H1 (cell line): ENCODE measurements around the gene ABLIM1. TPM values are rescaled to one million over a fixed set of nuclear protein-coding genes. Genes with fewer than 3 reads are reported as not detected.

Experiments
- CTCF ChIA-PET: fragments of 300-600 bp; sonication (Branson Sonifier 250); formaldehyde crosslinking; loops from one replicate; lab custom pipeline; 2021; ENCODE audit not compliant: partially characterized antibody; lab: Charles Lee
- POLR2A ChIA-PET: fragments of 300-600 bp; sonication (Branson Sonifier 250); formaldehyde crosslinking; loops from one replicate; lab custom pipeline; 2021; ENCODE audit warnings: inconsistent platforms; ENCODE audit not compliant: partially characterized antibody; lab: Charles Lee
- DNase-seq, 2 experiments: peaks; one replicate each; pipeline versions ENCODE4 v3.0.0 to v3.0.0-alpha.2; 2010 to 2022; ENCODE audit warnings: low spot score in 2 of 2, low read depth in 1 of 2, mixed read lengths in 1 of 2
- FAIRE-seq: peaks from 2 replicates; lab custom pipeline; 2011; peaks lifted over from hg19 to GRCh38; lab: Jason Lieb, UNC
- H2AFZ ChIP-seq: 2 replicates; pipeline ENCODE4 v1.8.1; 2012; ENCODE audit warnings: low read length, inconsistent platforms
- H2AK5ac ChIP-seq: 2 replicates; pipeline ENCODE4 v1.6.1; 2013; ENCODE audit warnings: low read depth, low read length
- H2BK120ac ChIP-seq: replicated peaks from 2 replicates; pipeline ENCODE3; 2013; ENCODE audit warnings: low read depth, low read length, inconsistent platforms
- H2BK12ac ChIP-seq: 2 replicates; pipeline ENCODE4 v1.6.1; 2013; ENCODE audit warnings: low read depth, low read length
- H2BK15ac ChIP-seq: 2 replicates; pipeline ENCODE4 v1.6.1; 2013; ENCODE audit warnings: low read length
- H2BK20ac ChIP-seq: 2 replicates; pipeline ENCODE4 v1.6.1; 2013; ENCODE audit warnings: low read length
- H2BK5ac ChIP-seq: 2 replicates; pipeline ENCODE4 v1.6.1; 2013; ENCODE audit warnings: low read depth, low read length
- H3K14ac ChIP-seq: 2 replicates; pipeline ENCODE4 v1.6.1; 2013; ENCODE audit warnings: inconsistent platforms; ENCODE audit not compliant: insufficient read length
- H3K18ac ChIP-seq: 2 replicates; pipeline ENCODE4 v1.6.1; 2013; ENCODE audit warnings: low read length; ENCODE audit errors: extremely low read depth
- H3K23ac ChIP-seq: 2 replicates; pipeline ENCODE4 v1.6.1; 2013; ENCODE audit warnings: inconsistent platforms; ENCODE audit not compliant: insufficient read length
- H3K23me2 ChIP-seq: 2 replicates; pipeline ENCODE4 v1.6.1; 2013; ENCODE audit warnings: low read depth, low read length
- H3K27ac ChIP-seq: 2 replicates; pipeline ENCODE4 v1.6.1; 2011; ENCODE audit warnings: low read depth, low read length, inconsistent platforms
- H3K27me3 ChIP-seq, 4 experiments: replicated peaks in 1 of 4; 1 replicate in 1 of 4; 2 replicates in 3 of 4; pipeline versions ENCODE4 v1.6.1 to v1.8.1; 2011 to 2013; ENCODE audit warnings: low read length in 3 of 4, mild to moderate bottlenecking in 3 of 4, inconsistent platforms in 2 of 4, mixed read lengths in 2 of 4, moderate library complexity in 1 of 4; ENCODE audit not compliant: control insufficient read depth in 3 of 4, insufficient read depth in 3 of 4; ENCODE audit errors: extremely low read depth in 1 of 4
- H3K36me3 ChIP-seq, 4 experiments: 2 replicates each; pipeline versions ENCODE4 v1.6.1 to v1.8.1; 2011 to 2013; ENCODE audit warnings: mild to moderate bottlenecking in 4 of 4, low read length in 3 of 4, moderate library complexity in 2 of 4, control low read depth in 1 of 4, inconsistent platforms in 1 of 4; ENCODE audit not compliant: insufficient read depth in 4 of 4, control insufficient read depth in 2 of 4
- H3K4ac ChIP-seq: replicated peaks from 2 replicates; pipeline ENCODE3; 2013; ENCODE audit warnings: low read length, low read depth, mixed read lengths, inconsistent platforms; ENCODE audit not compliant: insufficient read length
- H3K4me1 ChIP-seq, 4 experiments: replicated peaks in 1 of 4; 1 replicate in 1 of 4; 2 replicates in 3 of 4; pipeline versions ENCODE4 v1.6.1 to v1.8.1; 2011 to 2013; ENCODE audit warnings: low read length in 3 of 4, inconsistent platforms in 2 of 4, mixed read lengths in 1 of 4; ENCODE audit not compliant: insufficient read depth in 4 of 4, control insufficient read depth in 3 of 4
- H3K4me2 ChIP-seq, 2 experiments: 2 replicates each; pipeline versions ENCODE4 v1.6.1 to v1.8.1; 2011 to 2013; ENCODE audit warnings: low read depth in 2 of 2, low read length in 2 of 2, control low read depth in 1 of 2, inconsistent platforms in 1 of 2, mild to moderate bottlenecking in 1 of 2; ENCODE audit not compliant: insufficient read depth in 1 of 2
- H3K4me3 ChIP-seq, 4 experiments: fragments of 200-600, 300-600 bp in 1 of 4; sonication (generic), shearing (Covaris generic), sonication (Bioruptor Twin) in 1 of 4; 2 replicates each; pipeline versions ENCODE4 v1.5.1 to v1.8.1; 2011 to 2016; ENCODE audit warnings: low read length in 4 of 4, low read depth in 3 of 4, control low read depth in 2 of 4, inconsistent platforms in 2 of 4, mild to moderate bottlenecking in 2 of 4, mixed read lengths in 1 of 4, moderate library complexity in 1 of 4; ENCODE audit not compliant: insufficient read depth in 2 of 4; ENCODE audit errors: extremely low read depth in 1 of 4
- H3K56ac ChIP-seq: replicated peaks from 2 replicates; pipeline ENCODE3; 2013; ENCODE audit warnings: low read depth, mild to moderate bottlenecking, mixed read lengths, low read length, inconsistent platforms; ENCODE audit not compliant: insufficient read length
- H3K79me1 ChIP-seq: 2 replicates; pipeline ENCODE4 v1.6.1; 2013; ENCODE audit warnings: low read depth, low read length, control low read depth
- H3K79me2 ChIP-seq, 2 experiments: 2 replicates each; pipeline versions ENCODE4 v1.6.1 to v1.8.1; 2012 to 2013; ENCODE audit warnings: low read length in 2 of 2, mild to moderate bottlenecking in 2 of 2, inconsistent platforms in 1 of 2; ENCODE audit not compliant: insufficient read depth in 2 of 2, control insufficient read depth in 1 of 2
- H3K9ac ChIP-seq, 4 experiments: replicated peaks in 1 of 4; 1 replicate in 1 of 4; 2 replicates in 3 of 4; pipeline versions ENCODE4 v1.6.1 to v1.8.1; 2011 to 2013; ENCODE audit warnings: low read depth in 3 of 4, low read length in 3 of 4, control low read depth in 2 of 4, mild to moderate bottlenecking in 2 of 4, moderate library complexity in 2 of 4, inconsistent platforms in 1 of 4; ENCODE audit errors: extremely low read depth in 1 of 4
- H3K9me3 ChIP-seq, 2 experiments: 2 replicates each; pipeline versions ENCODE4 v1.6.1 to v1.8.1; 2012 to 2013; ENCODE audit warnings: mild to moderate bottlenecking in 2 of 2, moderate library complexity in 2 of 2, control low read depth in 1 of 2, inconsistent platforms in 1 of 2, low read depth in 1 of 2, low read length in 1 of 2, mixed read lengths in 1 of 2; ENCODE audit not compliant: insufficient read depth in 2 of 2
- H4K20me1 ChIP-seq, 2 experiments: replicated peaks in 1 of 2; 2 replicates each; pipeline versions ENCODE3 to v1.8.1; 2011 to 2013; ENCODE audit warnings: inconsistent platforms in 2 of 2, low read length in 2 of 2, mild to moderate bottlenecking in 1 of 2; ENCODE audit not compliant: insufficient read depth in 2 of 2, control insufficient read depth in 1 of 2
- H4K5ac ChIP-seq: 2 replicates; pipeline ENCODE4 v1.6.1; 2013; ENCODE audit warnings: low read length, low read depth, mixed read lengths, inconsistent platforms; ENCODE audit not compliant: insufficient read length
- H4K8ac ChIP-seq: 2 replicates; pipeline ENCODE4 v1.8.0; 2013; ENCODE audit warnings: mild to moderate bottlenecking, moderate library complexity, low read length, inconsistent platforms; ENCODE audit not compliant: insufficient read depth; ENCODE audit errors: extremely low read depth
- H4K91ac ChIP-seq: replicated peaks from 2 replicates; pipeline ENCODE3; 2013; ENCODE audit warnings: low read length, mixed read lengths, inconsistent platforms; ENCODE audit not compliant: insufficient read length
- ATF2 ChIP-seq: IDR thresholded peaks from 2 replicates; pipeline ENCODE4 v1.6.1; 2012; ENCODE audit warnings: low read length, inconsistent platforms
- CEBPB ChIP-seq: IDR thresholded peaks from 2 replicates; pipeline ENCODE4 v1.6.1; 2012; ENCODE audit warnings: low read depth, low read length
- CHD2 ChIP-seq: IDR thresholded peaks from 2 replicates; pipeline ENCODE4 v1.6.1; 2012; ENCODE audit warnings: low read length, improper control_type of control experiment
- E2F6 ChIP-seq: IDR thresholded peaks from 2 replicates; pipeline ENCODE4 v1.6.1; 2012; ENCODE audit warnings: inconsistent platforms
- JUND ChIP-seq: IDR thresholded peaks from 2 replicates; pipeline ENCODE4 v1.6.1; 2011; ENCODE audit warnings: mild to moderate bottlenecking, improper control_type of control experiment, low read length
- KDM5A ChIP-seq: fragments of 200-600 bp; IDR thresholded peaks from 2 replicates; pipeline ENCODE4 v1.7.1; 2012; ENCODE audit warnings: mild to moderate bottlenecking, low read length, inconsistent platforms, mixed read lengths
- RAD21 ChIP-seq, 2 experiments: IDR thresholded peaks in 1 of 2; conservative IDR thresholded peaks in 1 of 2; 2 replicates each; pipeline ENCODE4 v1.6.1; 2011; ENCODE audit warnings: low read depth in 2 of 2, low read length in 2 of 2, improper control_type of control experiment in 1 of 2, inconsistent platforms in 1 of 2, mild to moderate bottlenecking in 1 of 2, moderate library complexity in 1 of 2
- RBBP5 ChIP-seq: IDR thresholded peaks from 2 replicates; pipeline ENCODE4 v1.7.1; 2012; ENCODE audit warnings: low read depth, mild to moderate bottlenecking, inconsistent platforms, low read length, moderate library complexity, borderline replicate concordance
- RNF2 ChIP-seq: fragments of 200-900, 300-1000 bp; sonication (generic); IDR thresholded peaks from 2 replicates; pipeline ENCODE4 v1.7.1; 2016; ENCODE audit warnings: borderline replicate concordance, low read depth, mild to moderate bottlenecking, antibody characterized with exemption, low read length; ENCODE audit not compliant: poor library complexity, severe bottlenecking; ENCODE audit errors: missing control alignments
- SIRT6 ChIP-seq: IDR thresholded peaks from one replicate; pipeline ENCODE4 v1.7.1; 2012; ENCODE audit warnings: low read length, inconsistent platforms
- SP1 ChIP-seq: IDR thresholded peaks from 2 replicates; pipeline ENCODE4 v1.6.1; 2011; ENCODE audit warnings: low read depth, low read length
- TEAD4 ChIP-seq: IDR thresholded peaks from 2 replicates; pipeline ENCODE4 v1.6.1; 2012; ENCODE audit warnings: low read depth, low read length, inconsistent platforms, mixed read lengths
- WGBS, 2 experiments: shearing (Covaris generic) in 1 of 2; methylation state at CpG; one replicate each; pipeline versions ENCODE4 v1.1.6 to v1.1.7; 2013 to 2015; ENCODE audit warnings: low lambda C conversion rate in 2 of 2, mixed read lengths in 2 of 2, inconsistent platforms in 1 of 2, low coverage in 1 of 2, missing lambda C conversion rate in 1 of 2; ENCODE audit not compliant: insufficient replicate concordance in 2 of 2, insufficient coverage in 1 of 2, insufficient read length in 1 of 2; ENCODE audit errors: extremely low coverage in 1 of 2, missing lambda C conversion rate in 1 of 2; 5-methylcytosine and 5-hydroxymethylcytosine counted together
- polyA plus RNA-seq, 7 experiments: library from polyadenylated mRNA; depleted of rRNA in 3 of 7; stranded (reverse) in 5 of 7; unstranded in 2 of 7; fragments of >200 nt in 5 of 7; fragments of 200-250 nt in 2 of 7; gene quantifications; 1 replicate in 5 of 7; 2 replicates in 1 of 7; 4 replicates in 1 of 7; pipeline versions ENCODE4 v1.2.1 to v1.2.3, GENCODE V29; 2011 to 2013; ENCODE audit warnings: missing spikeins in 2 of 7, mixed read lengths in 2 of 7
- total RNA-seq: library from RNA; stranded (reverse); fragmentation: NEBNext Ultra II Directional; extraction: Animal tissue kit (Norgen Biotek cat#: 25700); gene quantifications from 2 replicates; pipeline ENCODE4 v1.2.1, GENCODE V29; 2021

ABLIM1 gene
- total and polyA plus RNA-seq, 2 of the 8 experiments (the other 6 are each of a cell fraction or from before 2014, with no cell fraction given), result 51.2 to 51.7 TPM

GRCh38 chr10:114603948-114604347 lies 54.1 kb downstream of the ABLIM1 start:
- FAIRE-seq (no peak), DNase-seq (no peak)
- POLR2A ChIA-PET, result interaction anchor here (0.6 to 1.3 kb wide), 3 partner anchors 10 to 81 kb away, joined by 3 read pairs; no protein-coding TSS in a partner anchor
- no peak overlapping the region for H2AFZ ChIP-seq
- no peaks in the 10 kb centered on the region for H4K20me1 ChIP-seq
- no peak overlapping the region for H2BK5ac ChIP-seq
- H3K79me2 ChIP-seq, result no peaks in the 10 kb centered on the region
- no peaks in the 10 kb centered on the region for H3K9me3 ChIP-seq
- H4K91ac ChIP-seq, result no peak overlapping the region
- no peak overlapping the region for H4K5ac ChIP-seq
- H4K8ac ChIP-seq, result no peak overlapping the region
- no peak overlapping the region for H3K27ac ChIP-seq
- no peaks in the 10 kb centered on the region for H3K27me3 ChIP-seq
- no peaks in the 10 kb centered on the region for H3K36me3 ChIP-seq
- H3K14ac ChIP-seq, result no peak overlapping the region
- H3K79me1 ChIP-seq, result no peaks in the 10 kb centered on the region
- no peak overlapping the region for H2BK12ac ChIP-seq
- H2BK120ac ChIP-seq, result no peak overlapping the region
- 89% methylated on average over 2 of the region's 2 CpGs; no CpG with 5 or more reads in 1 of the 2 experiments for WGBS, 2 experiments
- H3K56ac ChIP-seq, result no peak overlapping the region
- H3K23ac ChIP-seq, result no peak overlapping the region
- H2BK20ac ChIP-seq, result no peak overlapping the region
- H3K4me3 ChIP-seq, result no peak overlapping the region
- no peak overlapping the region for H2AK5ac ChIP-seq
- CTCF ChIA-PET, result interaction anchor here (1.8 kb wide), 1 partner anchor 90 kb away, joined by 8 read pairs; no protein-coding TSS in a partner anchor
- H3K23me2 ChIP-seq, result no peaks in the 10 kb centered on the region
- H2BK15ac ChIP-seq, result no peak overlapping the region
- H3K9ac ChIP-seq, result no peak overlapping the region
- 0 out of 7 replicates have a peak, but pooled peaks cover 0 to 2% (median 0%) of the 10 kb centered on the region in 4 experiments for H3K4me1 ChIP-seq
- no peak overlapping the region for H3K4ac ChIP-seq
- H3K18ac ChIP-seq, result no peak overlapping the region
- no peak overlapping the region for H3K4me2 ChIP-seq
- TF ChIP-seq CEBPB, result no peak
- no peak for TF ChIP-seq KDM5A
- TF ChIP-seq ATF2, result no peak
- TF ChIP-seq RNF2, result no peak
- no peak for TF ChIP-seq SP1
- no peak for TF ChIP-seq E2F6
- no peak for TF ChIP-seq RBBP5
- TF ChIP-seq RAD21 (IDR thresholded peaks at IDR 0.05 in 1 of 2, conservative IDR thresholded peaks at IDR 0.05 in 1 of 2; ENCODE audit: low read depth in 2 of 2, low read length in 2 of 2), result no peak
- TF ChIP-seq CHD2, result no peak
- TF ChIP-seq SIRT6, result no peak
- TF ChIP-seq TEAD4, result no peak
- no peak for TF ChIP-seq JUND
